Upper lobe of left lung (tissue), 4 donors: ENCODE measurements around the gene PTGDR2.

Experiments
- CTCF ChIP-seq, 6 experiments: fragments of 450-650 bp in 4 of 6; fragments of 200-600 bp in 2 of 6; sonication (generic) in 2 of 6; IDR thresholded peaks; one replicate each; pipeline ENCODE4 v1.5.1; 2016 to 2019; ENCODE audit warnings: antibody characterized with exemption in 6 of 6
- EP300 ChIP-seq, 4 donors: sonication (generic); formaldehyde crosslinking; IDR thresholded peaks; one replicate each; pipeline ENCODE4 v1.5.1; 2017; ENCODE audit warnings: antibody characterized with exemption in 4 of 4, control low read depth in 2 of 4
- POLR2A ChIP-seq, 4 donors: fragments of 450-650 bp; IDR thresholded peaks; one replicate each; pipeline ENCODE4 v1.5.1; 2016 to 2017; ENCODE audit warnings: antibody characterized with exemption in 4 of 4, mild to moderate bottlenecking in 2 of 4
- POLR2AphosphoS5 ChIP-seq, 2 donors: sonication (generic); formaldehyde crosslinking; IDR thresholded peaks; one replicate each; pipeline ENCODE4 v1.5.1; 2017; ENCODE audit warnings: antibody characterized with exemption in 2 of 2

DNA sequence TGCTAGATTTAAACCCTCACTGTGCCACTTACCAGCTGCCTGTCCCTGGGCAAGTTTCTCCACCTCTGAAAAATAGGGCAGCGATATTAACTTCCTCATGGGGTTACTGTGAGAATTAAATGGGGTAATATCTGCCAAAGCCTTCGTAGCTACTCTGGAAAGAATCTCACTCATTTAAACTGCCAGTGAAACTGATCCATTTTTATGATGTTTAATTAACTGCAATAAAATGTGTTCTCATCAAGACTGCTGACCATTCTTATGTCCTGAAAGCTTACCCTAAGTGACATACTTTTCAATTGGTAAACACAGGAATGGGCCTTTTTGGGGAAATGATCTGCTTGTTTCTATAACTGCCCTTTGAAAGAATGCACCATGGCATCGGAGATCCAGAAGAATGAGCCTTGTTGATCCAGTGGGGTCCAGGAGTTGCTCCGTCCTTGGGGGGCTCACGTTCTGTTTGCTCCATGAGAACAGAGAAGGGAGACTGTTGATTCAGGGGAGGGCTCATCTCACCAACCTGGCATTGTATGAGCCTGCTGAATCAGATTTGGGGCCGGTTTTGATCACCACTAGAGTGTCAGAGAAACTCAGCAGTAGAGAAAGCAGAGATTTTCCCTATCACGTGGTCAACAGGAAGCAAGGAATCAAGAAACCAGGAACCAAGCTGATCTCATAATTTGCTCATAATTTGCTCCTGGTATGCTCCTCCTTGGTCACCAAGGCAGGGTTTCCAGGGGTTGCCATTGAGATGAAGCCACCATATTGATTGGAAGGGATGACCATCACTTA is 20.8 kb downstream of the PTGDR2 start:
- TF ChIP-seq CTCF (IDR thresholded peaks at IDR 0.05) (no peak), POLR2A (IDR thresholded peaks at IDR 0.05) (no peak), EP300 (IDR thresholded peaks at IDR 0.05) (no peak), POLR2AphosphoS5 (IDR thresholded peaks at IDR 0.05) (no peak)
